Nephron (organoid): ENCODE measurements around the gene PCSK2.

Experiments
- H3K27ac Mint-ChIP-seq, 3 experiments: 2 replicates each; pipeline ENCODE4 v1.8.0; 2020; ENCODE audit warnings: mixed read lengths in 3 of 3, mild to moderate bottlenecking in 2 of 3, moderate library complexity in 1 of 3
- H3K27me3 Mint-ChIP-seq: 2 replicates; pipeline ENCODE4 v1.8.0; 2021; ENCODE audit warnings: low read depth, mild to moderate bottlenecking, moderate library complexity, mixed read lengths
- H3K36me3 Mint-ChIP-seq: 2 replicates; pipeline ENCODE4 v1.8.0; 2020; ENCODE audit warnings: low read depth, mixed read lengths
- H3K4me1 Mint-ChIP-seq: 2 replicates; pipeline ENCODE4 v1.8.0; 2020; ENCODE audit warnings: mixed read lengths
- H3K4me3 Mint-ChIP-seq, 3 experiments: 2 replicates each; pipeline ENCODE4 v1.8.0; 2020; ENCODE audit warnings: mild to moderate bottlenecking in 3 of 3, mixed read lengths in 3 of 3, moderate library complexity in 2 of 3
- H3K9me3 Mint-ChIP-seq: 2 replicates; pipeline ENCODE4 v1.8.0; 2020; ENCODE audit warnings: mixed read lengths
- CTCF ChIP-seq, 3 experiments: fragments of 200-600 bp; sonication (generic); IDR thresholded peaks; one replicate each; pipeline ENCODE4 v1.5.0; 2021; ENCODE audit warnings: antibody characterized with exemption in 3 of 3; ENCODE audit not compliant: unreplicated experiment in 3 of 3

PCSK2 gene

GRCh38 chr20:17515053-17515452, 288.2 kb downstream of the PCSK2 start:
- Mint-ChIP-seq H3K9me3 (no peaks in the 10 kb centered on the region), H3K36me3 (no peaks in the 10 kb centered on the region), H3K27ac (no peak overlapping the region), H3K4me1 (no peaks in the 10 kb centered on the region), H3K27me3 (no peaks in the 10 kb centered on the region), H3K4me3 (no peak overlapping the region)
- no peak for TF ChIP-seq CTCF (IDR thresholded peaks at IDR 0.05; ENCODE audit: unreplicated experiment in 3 of 3)

- H3K36me3 Mint-ChIP-seq, result no peaks in the 10 kb centered on the region
- H3K4me1 Mint-ChIP-seq, result peaks cover 5% of the 10 kb centered on the region
- H3K4me3 Mint-ChIP-seq, result no peak overlapping the region
- H3K9me3 Mint-ChIP-seq, result no peaks in the 10 kb centered on the region
- no peak overlapping the region for H3K27ac Mint-ChIP-seq
- H3K27me3 Mint-ChIP-seq, result no peaks in the 10 kb centered on the region
- TF ChIP-seq CTCF (IDR thresholded peaks at IDR 0.05; ENCODE audit: unreplicated experiment in 3 of 3), result no peak
Measured at GRCh38 chr20:17518339-17519052, 291.7 kb downstream of the PCSK2 start.

GRCh38 chr20:17519606-17520285, 292.9 kb downstream of the PCSK2 start:
- H3K9me3 Mint-ChIP-seq, result no peaks in the 10 kb centered on the region
- peaks cover 5% of the 10 kb centered on the region for H3K4me1 Mint-ChIP-seq
- no peaks in the 10 kb centered on the region for H3K36me3 Mint-ChIP-seq
- peaks cover 4% of the 10 kb centered on the region for H3K27me3 Mint-ChIP-seq
- no peak overlapping the region for H3K27ac Mint-ChIP-seq
- no peak overlapping the region for H3K4me3 Mint-ChIP-seq
- TF ChIP-seq CTCF (IDR thresholded peaks at IDR 0.05; ENCODE audit: unreplicated experiment in 3 of 3), result no peak

- Mint-ChIP-seq H3K4me1 (peaks cover 5% of the 10 kb centered on the region), H3K4me3 (no peak overlapping the region), H3K27ac (peak overlapping the region in 2 of 3 experiments; percentile 8 to 10), H3K9me3 (no peaks in the 10 kb centered on the region), H3K27me3 (peaks cover 6% of the 10 kb centered on the region), H3K36me3 (no peaks in the 10 kb centered on the region)
- TF ChIP-seq CTCF (IDR thresholded peaks at IDR 0.05; ENCODE audit: unreplicated experiment in 3 of 3), result no peak
Measured at GRCh38 chr20:17520583-17520982, 293.7 kb downstream of the PCSK2 start.

- TF ChIP-seq CTCF (IDR thresholded peaks at IDR 0.05; ENCODE audit: unreplicated experiment in 3 of 3), result no peak
- Mint-ChIP-seq H3K36me3 (no peaks in the 10 kb centered on the region), H3K4me1 (peaks cover 5% of the 10 kb centered on the region), H3K4me3 (no peak overlapping the region), H3K27me3 (peaks cover 8% of the 10 kb centered on the region), H3K27ac (no peak overlapping the region), H3K9me3 (no peaks in the 10 kb centered on the region)
Measured at GRCh38 chr20:17522528-17522927, 295.7 kb downstream of the PCSK2 start.

- Mint-ChIP-seq H3K27ac (no peak overlapping the region), H3K4me3 (no peak overlapping the region), H3K27me3 (peaks cover 8% of the 10 kb centered on the region), H3K36me3 (no peaks in the 10 kb centered on the region), H3K9me3 (no peaks in the 10 kb centered on the region), H3K4me1 (peaks cover 5% of the 10 kb centered on the region)
- no peak for TF ChIP-seq CTCF (IDR thresholded peaks at IDR 0.05; ENCODE audit: unreplicated experiment in 3 of 3)
Measured at GRCh38 chr20:17523326-17523725, 296.5 kb downstream of the PCSK2 start.
